ENCODE results near the gene CYTH4.

DNA sequence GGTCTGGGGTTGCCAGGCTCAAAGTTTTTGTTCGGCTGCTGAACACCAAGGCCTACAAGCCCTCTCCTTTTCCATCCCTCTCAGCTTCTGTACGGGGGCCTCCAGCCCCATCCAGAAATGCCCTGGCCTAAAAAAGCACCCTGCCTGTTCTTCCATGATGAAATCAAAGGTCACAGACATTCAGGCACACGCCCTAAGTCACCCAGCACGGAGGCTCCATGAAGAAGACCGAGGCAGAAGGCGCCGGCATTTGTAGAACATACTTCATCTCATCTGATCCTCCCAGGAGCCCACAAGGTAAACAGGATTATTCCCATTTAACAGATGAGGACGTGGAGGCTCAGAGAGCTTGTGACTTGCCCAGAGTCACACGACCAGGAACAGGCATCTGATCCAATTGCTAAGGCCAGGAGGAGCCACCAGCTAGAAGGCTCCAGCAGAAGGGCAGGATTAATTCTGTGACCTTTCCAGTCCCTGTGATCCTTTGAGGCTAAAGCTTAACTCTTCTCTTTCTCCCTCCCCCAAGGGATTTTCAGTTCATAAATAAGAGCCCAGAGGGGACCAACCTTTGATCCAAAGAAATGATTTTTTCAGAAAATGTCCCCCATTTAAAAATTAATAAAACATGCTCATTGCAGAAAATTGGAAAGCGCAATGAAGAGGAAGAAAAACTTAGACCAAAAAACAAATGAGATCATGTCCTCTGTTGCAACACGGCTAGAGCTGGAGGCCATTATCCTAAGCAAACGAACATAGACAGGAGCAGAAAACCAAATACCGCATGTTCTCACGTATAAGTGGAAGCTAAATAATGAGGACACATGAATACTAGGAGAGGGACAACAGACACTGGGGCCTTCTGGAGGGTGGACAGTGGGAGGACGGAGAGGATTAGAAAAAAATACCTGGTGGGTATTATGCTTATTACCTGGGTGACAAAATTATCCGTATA lies 38.7 kb downstream of the CYTH4 start:
- TF ChIP-seq, protein P1, sequence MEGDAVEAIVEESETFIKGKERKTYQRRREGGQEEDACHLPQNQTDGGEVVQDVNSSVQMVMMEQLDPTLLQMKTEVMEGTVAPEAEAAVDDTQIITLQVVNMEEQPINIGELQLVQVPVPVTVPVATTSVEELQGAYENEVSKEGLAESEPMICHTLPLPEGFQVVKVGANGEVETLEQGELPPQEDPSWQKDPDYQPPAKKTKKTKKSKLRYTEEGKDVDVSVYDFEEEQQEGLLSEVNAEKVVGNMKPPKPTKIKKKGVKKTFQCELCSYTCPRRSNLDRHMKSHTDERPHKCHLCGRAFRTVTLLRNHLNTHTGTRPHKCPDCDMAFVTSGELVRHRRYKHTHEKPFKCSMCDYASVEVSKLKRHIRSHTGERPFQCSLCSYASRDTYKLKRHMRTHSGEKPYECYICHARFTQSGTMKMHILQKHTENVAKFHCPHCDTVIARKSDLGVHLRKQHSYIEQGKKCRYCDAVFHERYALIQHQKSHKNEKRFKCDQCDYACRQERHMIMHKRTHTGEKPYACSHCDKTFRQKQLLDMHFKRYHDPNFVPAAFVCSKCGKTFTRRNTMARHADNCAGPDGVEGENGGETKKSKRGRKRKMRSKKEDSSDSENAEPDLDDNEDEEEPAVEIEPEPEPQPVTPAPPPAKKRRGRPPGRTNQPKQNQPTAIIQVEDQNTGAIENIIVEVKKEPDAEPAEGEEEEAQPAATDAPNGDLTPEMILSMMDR (IDR thresholded peaks at IDR 0.05): no peak
- TF ChIP-seq NFYB (CRISPR knock-in tag; conservative IDR thresholded peaks at IDR 0.05; ENCODE audit: low read depth): no peak
- TF ChIP-seq, protein P2, sequence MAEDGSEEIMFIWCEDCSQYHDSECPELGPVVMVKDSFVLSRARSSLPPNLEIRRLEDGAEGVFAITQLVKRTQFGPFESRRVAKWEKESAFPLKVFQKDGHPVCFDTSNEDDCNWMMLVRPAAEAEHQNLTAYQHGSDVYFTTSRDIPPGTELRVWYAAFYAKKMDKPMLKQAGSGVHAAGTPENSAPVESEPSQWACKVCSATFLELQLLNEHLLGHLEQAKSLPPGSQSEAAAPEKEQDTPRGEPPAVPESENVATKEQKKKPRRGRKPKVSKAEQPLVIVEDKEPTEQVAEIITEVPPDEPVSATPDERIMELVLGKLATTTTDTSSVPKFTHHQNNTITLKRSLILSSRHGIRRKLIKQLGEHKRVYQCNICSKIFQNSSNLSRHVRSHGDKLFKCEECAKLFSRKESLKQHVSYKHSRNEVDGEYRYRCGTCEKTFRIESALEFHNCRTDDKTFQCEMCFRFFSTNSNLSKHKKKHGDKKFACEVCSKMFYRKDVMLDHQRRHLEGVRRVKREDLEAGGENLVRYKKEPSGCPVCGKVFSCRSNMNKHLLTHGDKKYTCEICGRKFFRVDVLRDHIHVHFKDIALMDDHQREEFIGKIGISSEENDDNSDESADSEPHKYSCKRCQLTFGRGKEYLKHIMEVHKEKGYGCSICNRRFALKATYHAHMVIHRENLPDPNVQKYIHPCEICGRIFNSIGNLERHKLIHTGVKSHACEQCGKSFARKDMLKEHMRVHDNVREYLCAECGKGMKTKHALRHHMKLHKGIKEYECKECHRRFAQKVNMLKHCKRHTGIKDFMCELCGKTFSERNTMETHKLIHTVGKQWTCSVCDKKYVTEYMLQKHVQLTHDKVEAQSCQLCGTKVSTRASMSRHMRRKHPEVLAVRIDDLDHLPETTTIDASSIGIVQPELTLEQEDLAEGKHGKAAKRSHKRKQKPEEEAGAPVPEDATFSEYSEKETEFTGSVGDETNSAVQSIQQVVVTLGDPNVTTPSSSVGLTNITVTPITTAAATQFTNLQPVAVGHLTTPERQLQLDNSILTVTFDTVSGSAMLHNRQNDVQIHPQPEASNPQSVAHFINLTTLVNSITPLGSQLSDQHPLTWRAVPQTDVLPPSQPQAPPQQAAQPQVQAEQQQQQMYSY (CRISPR knock-in tag; IDR thresholded peaks at IDR 0.05): no peak
